Body of pancreas (tissue), 4 donors: Measurements from ENCODE around the gene CCNL2. TPM values are rescaled to one million over a fixed set of nuclear protein-coding genes. Genes with fewer than 3 reads are reported as not detected.

Experiments
- ATAC-seq: fragments of 150-250 bp; one replicate; pipeline ENCODE4 v1.9.1; 2016
- DNase-seq, 4 donors: peaks; one replicate each; pipeline ENCODE4 v3.0.0-alpha.2; 2019
- H3K27ac ChIP-seq, 4 donors: fragments of 200-600 bp; sonication (generic); 1 replicate in 3 of 4; 2 replicates in 1 of 4; pipeline versions ENCODE4 v1.5.1 to v1.6.1; 2016 to 2019; ENCODE audit warnings: mild to moderate bottlenecking in 1 of 4, mixed read lengths in 1 of 4, moderate library complexity in 1 of 4
- H3K27me3 ChIP-seq, 2 donors: fragments of 200-600 bp; sonication (generic); one replicate each; pipeline ENCODE4 v1.6.0; 2016; ENCODE audit warnings: mild to moderate bottlenecking in 1 of 2
- H3K36me3 ChIP-seq, 2 donors: fragments of 200-600 bp; sonication (generic); replicated peaks in 1 of 2; 2 replicates each; pipeline ENCODE4 v1.5.1; 2016; ENCODE audit warnings: low read depth in 2 of 2; ENCODE audit not compliant: insufficient read depth in 1 of 2
- H3K4me1 ChIP-seq: fragments of 200-600 bp; sonication (generic); one replicate; pipeline ENCODE4 v1.6.0; 2016
- H3K4me3 ChIP-seq, 2 donors: fragments of 200-600 bp; sonication (generic); 1 replicate in 1 of 2; 2 replicates in 1 of 2; pipeline ENCODE4 v1.5.1; 2016 to 2019
- H3K9me3 ChIP-seq, 3 donors: fragments of 200-600 bp; sonication (generic); 1 replicate in 2 of 3; 2 replicates in 1 of 3; pipeline ENCODE4 v1.5.1; 2016
- POLR2A ChIP-seq, 3 donors: fragments of 450-650 bp; IDR thresholded peaks; one replicate each; pipeline ENCODE4 v1.6.1; 2016; ENCODE audit warnings: antibody characterized with exemption in 3 of 3, mild to moderate bottlenecking in 2 of 3
- WGBS, 2 donors: methylation state at CpG; one replicate each; pipeline ENCODE4 v1.1.5; 2017; 5-methylcytosine and 5-hydroxymethylcytosine counted together
- intact Hi-C: fragments of 100-400 bp; cut with DNase I; formaldehyde crosslinking; loops from one replicate; pipeline ENCODE4 v1.15.1; 2023
- total RNA-seq, 2 donors: library from RNA; depleted of rRNA; stranded (reverse); fragments of >200 nt; gene quantifications; one replicate each; pipeline ENCODE4 v1.1.0, GENCODE V29; 2016
- TF ChIP-seq, protein P1 (sequence below), 7 experiments: fragments of 450-650 bp in 4 of 7; fragments of 200-600 bp in 3 of 7; sonication (generic) in 3 of 7; IDR thresholded peaks; one replicate each; pipeline ENCODE4 v1.5.1; 2016 to 2019; ENCODE audit warnings: antibody characterized with exemption in 7 of 7

CCNL2 gene
- total RNA-seq, 2 donors from 2014 or later: 225 to 246 TPM

DNA sequence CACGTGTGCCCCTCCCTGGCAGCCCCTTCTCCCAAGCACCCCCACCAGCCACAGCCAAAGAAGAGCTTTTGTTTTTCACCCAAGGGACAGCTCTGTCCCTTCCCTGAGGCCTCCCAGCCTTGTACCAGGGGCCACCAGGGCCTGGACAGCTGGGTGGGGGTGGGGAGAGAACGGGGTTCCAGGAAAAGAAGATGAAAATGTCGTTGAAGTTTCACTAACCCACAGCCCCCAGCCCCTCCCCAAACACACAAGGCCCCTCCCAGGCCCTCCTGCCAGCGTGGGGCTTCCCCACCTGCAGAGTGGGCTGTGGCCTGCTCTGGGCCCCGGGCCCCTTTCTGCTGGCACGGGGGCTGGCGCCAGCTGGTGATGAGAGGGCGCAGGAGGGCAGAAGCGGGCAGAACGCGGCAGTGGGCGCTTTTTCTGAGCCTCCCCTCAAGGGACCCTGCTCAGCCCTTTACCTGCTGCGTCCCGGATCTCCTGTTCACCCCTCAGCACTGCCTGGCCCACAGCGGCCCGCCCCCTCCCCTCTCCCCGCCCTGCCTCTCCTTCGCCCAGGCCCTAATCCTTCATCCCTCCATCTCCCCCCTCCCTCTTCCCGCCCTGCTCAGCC is 27.5 kb upstream of the CCNL2 start:
- ATAC-seq: no peak
- peaks cover 33% of the 10 kb centered on the region for H3K4me1 ChIP-seq
- TF ChIP-seq POLR2A (IDR thresholded peaks at IDR 0.05): no peak
- TF ChIP-seq, protein P1, sequence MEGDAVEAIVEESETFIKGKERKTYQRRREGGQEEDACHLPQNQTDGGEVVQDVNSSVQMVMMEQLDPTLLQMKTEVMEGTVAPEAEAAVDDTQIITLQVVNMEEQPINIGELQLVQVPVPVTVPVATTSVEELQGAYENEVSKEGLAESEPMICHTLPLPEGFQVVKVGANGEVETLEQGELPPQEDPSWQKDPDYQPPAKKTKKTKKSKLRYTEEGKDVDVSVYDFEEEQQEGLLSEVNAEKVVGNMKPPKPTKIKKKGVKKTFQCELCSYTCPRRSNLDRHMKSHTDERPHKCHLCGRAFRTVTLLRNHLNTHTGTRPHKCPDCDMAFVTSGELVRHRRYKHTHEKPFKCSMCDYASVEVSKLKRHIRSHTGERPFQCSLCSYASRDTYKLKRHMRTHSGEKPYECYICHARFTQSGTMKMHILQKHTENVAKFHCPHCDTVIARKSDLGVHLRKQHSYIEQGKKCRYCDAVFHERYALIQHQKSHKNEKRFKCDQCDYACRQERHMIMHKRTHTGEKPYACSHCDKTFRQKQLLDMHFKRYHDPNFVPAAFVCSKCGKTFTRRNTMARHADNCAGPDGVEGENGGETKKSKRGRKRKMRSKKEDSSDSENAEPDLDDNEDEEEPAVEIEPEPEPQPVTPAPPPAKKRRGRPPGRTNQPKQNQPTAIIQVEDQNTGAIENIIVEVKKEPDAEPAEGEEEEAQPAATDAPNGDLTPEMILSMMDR (IDR thresholded peaks at IDR 0.05): no peak
- no peaks in the 10 kb centered on the region for H3K9me3 ChIP-seq
- H3K4me3 ChIP-seq: no peak overlapping the region
- 62 to 80% methylated on average over 13 to 16 of the region's 19 CpGs for WGBS, 2 donors
- H3K27me3 ChIP-seq: no peaks in the 10 kb centered on the region
- intact Hi-C loops: no loop called here
- no peaks in the 10 kb centered on the region for H3K36me3 ChIP-seq
- no peak for DNase-seq
- H3K27ac ChIP-seq: no peak overlapping the region

DNA sequence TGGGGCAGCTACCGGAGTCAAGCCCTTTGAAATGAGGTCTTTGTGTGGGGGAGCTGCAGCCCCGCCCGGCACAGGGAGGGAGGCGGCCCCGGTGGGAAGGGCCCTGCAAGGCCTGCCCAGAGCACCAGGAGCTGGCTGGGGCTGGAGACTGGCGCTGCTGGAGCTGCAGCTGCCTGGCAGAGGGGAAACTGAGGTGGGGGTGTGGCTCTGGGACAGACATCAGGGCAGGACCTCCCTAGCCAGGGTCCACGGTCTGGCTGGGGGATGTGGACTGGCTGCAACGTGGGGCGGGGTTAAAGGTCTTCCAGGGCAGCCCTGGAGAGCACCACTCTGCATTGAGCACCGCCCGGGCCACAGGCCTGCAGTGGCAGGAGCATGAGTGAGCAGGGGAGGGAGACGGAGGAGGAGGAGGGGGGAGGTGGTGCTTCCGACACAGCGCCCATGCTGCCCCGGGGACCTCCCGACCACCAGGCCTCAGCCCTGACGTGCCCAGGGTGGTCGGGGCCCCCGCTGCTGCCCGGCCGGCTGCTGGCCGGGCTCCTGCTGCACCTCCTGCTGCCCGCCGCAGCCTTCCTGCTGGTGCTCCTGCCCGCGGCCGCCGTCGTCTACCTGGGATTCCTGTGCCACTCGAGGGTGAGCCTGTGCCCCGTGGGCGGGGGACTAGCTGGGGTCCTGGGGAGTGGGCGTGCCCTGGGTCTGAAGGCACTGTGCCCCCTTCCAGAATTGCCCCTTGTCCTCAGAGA is 26.8 kb upstream of the CCNL2 start:
- intact Hi-C loops: no loop called here
- ATAC-seq (no peak), DNase-seq (no peak)
- no peak for TF ChIP-seq POLR2A (IDR thresholded peaks at IDR 0.05)
- TF ChIP-seq, protein P1 (IDR thresholded peaks at IDR 0.05): no peak
- no peak overlapping the region for H3K27ac ChIP-seq
- no peaks in the 10 kb centered on the region for H3K27me3 ChIP-seq
- no peak overlapping the region for H3K4me3 ChIP-seq
- WGBS, 2 donors: 75 to 78% methylated on average over 9 to 26 of the region's 33 CpGs
- H3K36me3 ChIP-seq: no peaks in the 10 kb centered on the region
- H3K4me1 ChIP-seq: peaks cover 33% of the 10 kb centered on the region
- H3K9me3 ChIP-seq: no peaks in the 10 kb centered on the region

DNA sequence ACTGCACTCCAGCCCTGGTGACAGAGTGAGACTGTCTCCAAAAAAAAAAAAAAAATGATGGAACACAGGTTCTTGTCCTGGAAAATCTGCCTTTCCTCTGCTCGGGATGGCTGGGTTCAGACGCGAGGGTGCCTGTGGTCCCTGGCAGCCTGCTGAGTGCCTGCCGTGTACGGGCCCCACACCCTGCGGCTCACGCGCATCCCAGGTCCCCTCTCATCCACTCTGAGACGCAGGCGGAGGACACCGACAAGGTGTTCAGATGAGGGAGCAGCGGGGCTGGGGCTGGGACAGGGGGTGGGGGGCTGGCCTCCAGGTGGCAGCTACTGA is 26.3 kb upstream of the CCNL2 start:
- Histone ChIP-seq H3K36me3 (no peaks in the 10 kb centered on the region), H3K27me3 (no peaks in the 10 kb centered on the region), H3K9me3 (no peaks in the 10 kb centered on the region), H3K27ac (no peak overlapping the region), H3K4me3 (no peak overlapping the region), H3K4me1 (peaks cover 33% of the 10 kb centered on the region)
- intact Hi-C loops: no loop called here
- DNase-seq (no peak), ATAC-seq (no peak)
- no peak for TF ChIP-seq POLR2A (IDR thresholded peaks at IDR 0.05)
- TF ChIP-seq, protein P1 (IDR thresholded peaks at IDR 0.05): no peak
- 84 to 86% methylated on average over 12 of the region's 12 CpGs for whole genome bisulfite sequencing, 2 donors

DNA sequence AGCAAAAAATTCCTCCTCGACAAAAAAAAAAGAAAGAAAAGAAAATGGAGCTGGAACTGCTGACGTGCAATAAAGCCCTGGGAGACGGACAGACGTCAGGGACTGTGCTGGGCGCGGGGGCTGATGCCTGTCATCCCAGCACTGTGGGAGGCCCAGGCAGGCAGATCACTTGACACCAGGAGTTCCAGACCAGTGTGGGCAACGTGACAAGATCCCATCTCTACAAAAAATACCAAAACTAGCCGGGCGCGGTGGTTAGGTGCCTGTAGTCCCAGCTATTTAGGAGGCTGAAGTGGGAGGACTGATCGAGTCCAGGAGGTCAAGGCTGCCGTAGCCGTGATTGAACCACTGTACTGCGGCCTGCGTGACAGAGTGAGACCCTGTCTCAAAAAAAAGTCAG is 25.6 kb upstream of the CCNL2 start:
- H3K4me1 ChIP-seq: peaks cover 29% of the 10 kb centered on the region
- no peaks in the 10 kb centered on the region for H3K36me3 ChIP-seq
- WGBS, 2 donors: 86 to 89% methylated on average over 15 of the region's 15 CpGs
- DNase-seq (no peak), ATAC-seq (no peak)
- no peak for TF ChIP-seq POLR2A (IDR thresholded peaks at IDR 0.05)
- TF ChIP-seq, protein P1 (IDR thresholded peaks at IDR 0.05): no peak
- no peaks in the 10 kb centered on the region for H3K27me3 ChIP-seq
- H3K27ac ChIP-seq: no peak overlapping the region
- no peaks in the 10 kb centered on the region for H3K9me3 ChIP-seq
- intact Hi-C loops: no loop called here
- no peak overlapping the region for H3K4me3 ChIP-seq

DNA sequence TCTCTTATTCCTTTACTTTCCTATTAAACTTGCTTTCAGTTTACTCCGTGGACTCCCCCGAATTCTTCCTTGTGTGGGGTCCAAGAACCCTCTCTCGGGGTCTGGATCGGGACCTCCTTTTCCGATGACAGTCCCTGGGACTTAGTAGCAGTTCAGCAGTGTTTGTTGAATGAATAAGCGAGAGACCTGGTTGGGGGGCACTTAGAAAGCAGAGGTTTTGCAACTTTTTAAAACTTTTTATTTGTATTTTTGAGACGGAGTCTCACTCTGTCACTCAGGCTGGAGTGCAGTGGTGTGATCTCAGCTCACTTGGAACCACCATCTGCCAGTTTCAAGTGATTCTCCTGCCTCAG is 24.1 kb upstream of the CCNL2 start:
- H3K36me3 ChIP-seq: no peaks in the 10 kb centered on the region
- no peaks in the 10 kb centered on the region for H3K9me3 ChIP-seq
- DNase-seq (no peak), ATAC-seq (no peak)
- no peak overlapping the region for H3K4me3 ChIP-seq
- TF ChIP-seq, protein P1 (IDR thresholded peaks at IDR 0.05): no peak
- TF ChIP-seq POLR2A (IDR thresholded peaks at IDR 0.05): no peak
- 92% methylated on average over 7 of the region's 7 CpGs for WGBS, 2 donors
- peaks cover 31% of the 10 kb centered on the region for H3K4me1 ChIP-seq
- H3K27ac ChIP-seq: no peak overlapping the region
- intact Hi-C loops: no loop called here
- H3K27me3 ChIP-seq: no peaks in the 10 kb centered on the region
